ENCODE results near the gene NLRC4.

Gene NLRC4

GRCh38 chr2:32192418-32192817, 72.3 kb downstream of the NLRC4 start:
- Histone ChIP-seq H3K36me3 (peaks cover 26 to 81% (median 56%) of the 10 kb centered on the region in 11 experiments), H3K4me2 (no peak overlapping the region), H3K4me1 (no peaks in the 10 kb centered on the region)

GRCh38 chr2:32189011-32189410, 75.7 kb downstream of the NLRC4 start:
- Histone ChIP-seq H3K4me2 (no peak overlapping the region), H3K4me1 (no peaks in the 10 kb centered on the region), H3K27ac (no peak overlapping the region), H3K4me3 (no peak overlapping the region), H3K36me3 (peaks cover 40 to 86% (median 69%) of the 10 kb centered on the region in 11 experiments), H4K20me1 (peaks cover 0 to 5% (median 0%) of the 10 kb centered on the region in 11 experiments; a peak in 3 of 22 replicates), H3K9ac (no peak overlapping the region), H3K27me3 (no peaks in the 10 kb centered on the region), H3K9me3 (replicated peaks in 1 of 11) (no peaks in the 10 kb centered on the region)
- TF ChIP-seq Cebpa-rat (IDR thresholded peaks at IDR 0.05), result no peak

More at GRCh38 chr2:32192418-32192817, 72.3 kb downstream of the NLRC4 start:
- no peak overlapping the region for H3K9ac ChIP-seq
- no peaks in the 10 kb centered on the region for H3K9me3 ChIP-seq (replicated peaks in 1 of 11)
- H4K20me1 ChIP-seq, result peaks cover 0 to 5% (median 0%) of the 10 kb centered on the region in 11 experiments; a peak in 2 of 22 replicates
- no peak overlapping the region for H3K4me3 ChIP-seq
- no peaks in the 10 kb centered on the region for H3K27me3 ChIP-seq
- no peak overlapping the region for H3K27ac ChIP-seq
- TF ChIP-seq Cebpa-rat (IDR thresholded peaks at IDR 0.05), result no peak

- Histone ChIP-seq H3K4me2 (no peak overlapping the region), H3K27me3 (no peaks in the 10 kb centered on the region), H3K9me3 (replicated peaks in 1 of 11) (no peaks in the 10 kb centered on the region), H3K4me1 (no peaks in the 10 kb centered on the region), H3K9ac (no peak overlapping the region), H3K27ac (no peak overlapping the region), H3K4me3 (no peak overlapping the region), H3K36me3 (peaks cover 41 to 91% (median 72%) of the 10 kb centered on the region in 11 experiments), H4K20me1 (no peaks in the 10 kb centered on the region; a peak in 1 of 22 replicates)
- no peak for TF ChIP-seq Cebpa-rat (IDR thresholded peaks at IDR 0.05)
These were observed 82.0 kb downstream of the NLRC4 start for GRCh38 chr2:32182667-32183066.
